ENCODE measurements around the gene LIMA1.

- TF ChIP-seq CTCF (IDR thresholded peaks at IDR 0.05; ENCODE audit: insufficient read depth, low read length, poor library complexity, severe bottlenecking): no peak
- no peak for TF ChIP-seq EZH2phosphoT487 (conservative IDR thresholded peaks at IDR 0.05; ENCODE audit: low read length)
Observed at GRCh38 chr12:50197297-50197727, 86.0 kb downstream of the LIMA1 start.
